BE2C (cell line): ENCODE measurements around the gene SNN. TPM values are rescaled to one million over a fixed set of nuclear protein-coding genes. Genes with fewer than 3 reads are reported as not detected.

Experiments
- DNase-seq: peaks from one replicate; pipeline ENCODE4 v3.0.0-alpha.2; 2020
- H3K27me3 ChIP-seq: fragments of 250-450 bp; sonication (Bioruptor Pico); 2 replicates; pipeline ENCODE4 v1.5.1; 2020; ENCODE audit warnings: mild to moderate bottlenecking
- H3K36me3 ChIP-seq: fragments of 250-450 bp; sonication (Bioruptor Pico); 2 replicates; pipeline ENCODE4 v1.5.1; 2020; ENCODE audit warnings: mild to moderate bottlenecking
- H3K4me1 ChIP-seq: fragments of 250-450 bp; sonication (Bioruptor Pico); 2 replicates; pipeline ENCODE4 v1.5.1; 2020
- H3K4me3 ChIP-seq: 2 replicates; pipeline ENCODE4 v1.5.1; 2011; ENCODE audit warnings: low read depth, low read length
- H3K9me3 ChIP-seq: fragments of 250-450 bp; sonication (Bioruptor Pico); 2 replicates; pipeline ENCODE4 v1.5.1; 2020
- polyA plus RNA-seq: library from polyadenylated mRNA; unstranded; fragments of >200 nt; gene quantifications from one replicate; pipeline ENCODE4 v1.2.1, GENCODE V29; 2012; ENCODE audit warnings: low read depth, missing spikeins; ENCODE audit not compliant: insufficient read length, insufficient read depth
- TF ChIP-seq, protein P1 (sequence below): IDR thresholded peaks from 2 replicates; pipeline ENCODE4 v1.5.1; 2012; ENCODE audit warnings: mild to moderate bottlenecking, low read depth, low read length

Gene SNN
- 10.0 TPM for polyA plus RNA-seq

GRCh38 chr16:11667824-11668622 lies at the start of gene SNN:
Gene SNN, plus strand, starts transcription at chr16:11668455. Its CDS starts 7,605 bp downstream, at chr16:11676060.
- Histone ChIP-seq H3K4me1 (no peaks in the 10 kb centered on the region; the same call in 1 of the 2 replicates), H3K36me3 (no peaks in the 10 kb centered on the region), H3K27me3 (no peaks in the 10 kb centered on the region), H3K9me3 (no peaks in the 10 kb centered on the region), H3K4me3 (peak within 1 kb of the TSS; percentile 58)
- TF ChIP-seq, protein P1, sequence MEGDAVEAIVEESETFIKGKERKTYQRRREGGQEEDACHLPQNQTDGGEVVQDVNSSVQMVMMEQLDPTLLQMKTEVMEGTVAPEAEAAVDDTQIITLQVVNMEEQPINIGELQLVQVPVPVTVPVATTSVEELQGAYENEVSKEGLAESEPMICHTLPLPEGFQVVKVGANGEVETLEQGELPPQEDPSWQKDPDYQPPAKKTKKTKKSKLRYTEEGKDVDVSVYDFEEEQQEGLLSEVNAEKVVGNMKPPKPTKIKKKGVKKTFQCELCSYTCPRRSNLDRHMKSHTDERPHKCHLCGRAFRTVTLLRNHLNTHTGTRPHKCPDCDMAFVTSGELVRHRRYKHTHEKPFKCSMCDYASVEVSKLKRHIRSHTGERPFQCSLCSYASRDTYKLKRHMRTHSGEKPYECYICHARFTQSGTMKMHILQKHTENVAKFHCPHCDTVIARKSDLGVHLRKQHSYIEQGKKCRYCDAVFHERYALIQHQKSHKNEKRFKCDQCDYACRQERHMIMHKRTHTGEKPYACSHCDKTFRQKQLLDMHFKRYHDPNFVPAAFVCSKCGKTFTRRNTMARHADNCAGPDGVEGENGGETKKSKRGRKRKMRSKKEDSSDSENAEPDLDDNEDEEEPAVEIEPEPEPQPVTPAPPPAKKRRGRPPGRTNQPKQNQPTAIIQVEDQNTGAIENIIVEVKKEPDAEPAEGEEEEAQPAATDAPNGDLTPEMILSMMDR: no peak
- peak; percentile 95 for DNase-seq

GRCh38 chr16:11619327-11619851 lies 48.9 kb upstream of the SNN start:
- DNase-seq: no peak
- no peaks in the 10 kb centered on the region for H3K9me3 ChIP-seq
- H3K4me1 ChIP-seq: no peaks in the 10 kb centered on the region
- TF ChIP-seq, protein P1: no peak
- H3K27me3 ChIP-seq: no peaks in the 10 kb centered on the region
- H3K36me3 ChIP-seq: no peaks in the 10 kb centered on the region
- no peak overlapping the region for H3K4me3 ChIP-seq

DNA sequence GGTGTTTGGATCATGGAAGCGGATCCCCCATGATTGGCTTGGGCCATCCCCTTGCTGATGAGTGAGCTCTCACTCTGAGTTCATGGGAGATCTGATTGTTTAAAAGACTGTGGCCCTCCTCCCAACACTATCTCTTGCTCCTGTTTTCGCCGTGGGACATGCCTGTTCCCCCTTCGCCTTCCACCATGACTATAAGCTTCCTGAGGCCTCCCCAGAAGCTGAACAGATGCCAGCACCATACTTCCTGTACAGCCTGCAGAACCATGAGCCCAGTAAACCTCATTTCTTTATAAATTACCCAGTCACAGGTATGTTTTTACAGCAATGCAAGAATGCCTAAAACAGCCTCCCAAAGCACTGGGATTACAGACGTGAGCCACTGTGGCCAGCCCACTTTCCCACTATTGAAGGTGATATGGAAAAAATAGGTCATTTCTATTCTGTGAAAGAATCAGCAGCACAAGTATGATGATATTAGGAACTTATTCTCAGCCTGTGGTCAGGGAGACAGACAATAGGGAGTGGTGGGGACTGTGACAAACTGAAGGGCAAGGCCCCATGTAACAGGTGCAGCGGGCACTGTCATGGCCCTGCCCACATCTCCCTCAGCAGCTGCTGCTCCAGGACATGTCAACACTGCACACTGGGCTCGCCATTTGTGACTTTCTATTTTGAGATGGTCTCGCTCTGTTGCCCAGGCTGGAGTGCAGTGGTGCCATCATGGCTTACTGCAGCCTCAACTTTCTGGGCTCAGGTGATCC lies 47.8 kb upstream of the SNN start:
- TF ChIP-seq, protein P1: no peak
- Histone ChIP-seq H3K36me3 (no peaks in the 10 kb centered on the region), H3K27me3 (no peaks in the 10 kb centered on the region), H3K4me3 (no peak overlapping the region), H3K4me1 (no peaks in the 10 kb centered on the region), H3K9me3 (no peaks in the 10 kb centered on the region)
- DNase-seq: no peak

- no peaks in the 10 kb centered on the region for H3K9me3 ChIP-seq
- no peaks in the 10 kb centered on the region for H3K27me3 ChIP-seq
- no peaks in the 10 kb centered on the region for H3K36me3 ChIP-seq
- H3K4me1 ChIP-seq: no peaks in the 10 kb centered on the region
- H3K4me3 ChIP-seq: no peak overlapping the region
- TF ChIP-seq, protein P1: no peak
- no peak for DNase-seq
Observed at GRCh38 chr16:11621539-11621919, 46.7 kb upstream of the SNN start.

DNA sequence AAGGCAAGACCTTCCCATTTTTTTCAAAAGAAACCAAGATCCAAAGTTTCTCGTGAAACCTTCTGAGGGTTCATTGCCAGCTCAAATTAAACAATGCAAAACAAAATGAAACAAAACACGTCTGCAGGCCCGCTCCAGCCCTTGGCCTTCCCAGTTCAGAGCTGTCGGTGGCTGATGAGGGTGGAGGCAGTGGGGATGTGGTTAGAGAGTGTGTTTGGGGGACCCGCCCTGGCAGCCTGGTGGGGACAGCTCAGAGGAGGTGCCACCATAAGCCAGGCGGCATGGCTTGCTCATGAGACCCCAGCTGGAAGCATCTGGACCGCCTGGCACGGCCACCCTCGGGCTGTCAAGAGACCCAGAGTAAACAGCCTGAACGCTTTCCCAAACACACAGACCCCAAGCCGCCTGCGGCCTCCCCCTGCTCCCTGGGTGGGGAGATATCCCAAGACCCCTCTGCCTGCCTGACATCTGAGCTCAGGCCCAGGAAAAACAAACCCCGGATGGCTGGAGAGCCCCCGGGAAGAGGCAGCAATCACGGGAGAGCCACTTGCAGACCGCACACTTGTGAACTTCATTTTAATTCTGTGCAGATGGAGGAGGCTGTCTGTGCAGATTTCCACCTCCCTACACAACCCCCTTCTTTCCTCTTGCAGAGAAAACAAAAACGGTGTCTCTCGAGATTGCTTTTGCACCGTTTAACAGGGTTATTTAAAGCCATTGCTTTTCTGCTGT lies 46.2 kb upstream of the SNN start:
- no peaks in the 10 kb centered on the region for H3K27me3 ChIP-seq
- no peaks in the 10 kb centered on the region for H3K9me3 ChIP-seq
- TF ChIP-seq, protein P1: no peak
- H3K4me1 ChIP-seq: no peaks in the 10 kb centered on the region
- H3K4me3 ChIP-seq: no peak overlapping the region
- DNase-seq: no peak
- H3K36me3 ChIP-seq: no peaks in the 10 kb centered on the region
